A549 (cell line): ENCODE data around the gene PRDM1. TPM values are rescaled to one million over a fixed set of nuclear protein-coding genes. Genes with fewer than 3 reads are reported as not detected.
A peak's percentile ranks its signal among the peaks of the same experiment; 100 is the strongest.

ENCODE experiments used
- ATAC-seq, 2 experiments: fragments of 200-7000 bp in 1 of 2; fragments of >200 bp in 1 of 2; cut with Nextera tagmentation in 1 of 2; cut with Tn5 transposase in 1 of 2; 3 replicates each; pipeline versions ENCODE4 v1.8.0 to v1.9.1; 2018 to 2020; ENCODE audit warnings: mild to moderate bottlenecking in 1 of 2, moderate library complexity in 1 of 2
- CTCF ChIA-PET: fragments of 300-600 bp; sonication (Branson Sonifier 250); formaldehyde crosslinking; extraction: SDS; loops from one replicate; lab custom pipeline; 2021; ENCODE audit warnings: antibody characterized with exemption, inconsistent platforms; lab: Yijun Ruan, JAX
- POLR2A ChIA-PET: fragments of 350-600 bp; formaldehyde crosslinking; extraction: SDS; loops from one replicate; lab custom pipeline; 2021; ENCODE audit warnings: antibody characterized with exemption, inconsistent platforms; lab: Yijun Ruan, JAX
- DNase-seq, 2 experiments: peaks; one replicate each; pipeline versions ENCODE4 v3.0.0 to v3.0.0-alpha.2; 2011 to 2016; ENCODE audit warnings: low read depth in 1 of 2, low spot score in 1 of 2
- FAIRE-seq: peaks from 2 replicates; lab custom pipeline; 2011; peaks lifted over from hg19 to GRCh38; lab: Jason Lieb, UNC
- H3K27ac ChIP-seq, 2 experiments: fragments of >200 bp; sonication (Bioruptor Twin); formaldehyde crosslinking; 3 replicates each; pipeline ENCODE4 v1.5.1; 2016 to 2017
- H3K4me1 ChIP-seq: fragments of >200 bp; sonication (Bioruptor Twin); formaldehyde crosslinking; 3 replicates; pipeline ENCODE4 v1.6.1; 2016
- H3K4me2 ChIP-seq: fragments of >200 bp; sonication (Bioruptor Twin); formaldehyde crosslinking; 3 replicates; pipeline ENCODE4 v1.6.1; 2016
- H3K4me3 ChIP-seq: fragments of >200 bp; sonication (Bioruptor Twin); formaldehyde crosslinking; 3 replicates; pipeline ENCODE4 v1.5.1; 2016
- H3K9me3 ChIP-seq: fragments of >200 bp; sonication (Bioruptor Twin); formaldehyde crosslinking; 3 replicates; pipeline ENCODE4 v1.6.1; 2016
- BCL3 ChIP-seq: fragments of >200 bp; sonication (Bioruptor Twin); formaldehyde crosslinking; IDR thresholded peaks from 3 replicates; pipeline ENCODE4 v1.6.1; 2016
- BHLHE40 ChIP-seq: IDR thresholded peaks from 2 replicates; pipeline ENCODE4 v1.6.1; 2012; ENCODE audit warnings: low read depth, low read length, inconsistent platforms
- CBX2 ChIP-seq: fragments of 200-600 bp; sonication (generic); IDR thresholded peaks from 2 replicates; pipeline ENCODE4 v1.6.1; 2016; ENCODE audit warnings: low read depth, mild to moderate bottlenecking, borderline replicate concordance
- CHD4 ChIP-seq: fragments of 200-600 bp; sonication (generic); IDR thresholded peaks from 2 replicates; pipeline ENCODE4 v1.6.1; 2016; ENCODE audit warnings: antibody characterized with exemption, mild to moderate bottlenecking, borderline replicate concordance
- EHF ChIP-seq: fragments of 250-450 bp; sonication (Bioruptor Pico); IDR thresholded peaks from 2 replicates; pipeline ENCODE4 v1.5.0; 2020; ENCODE audit warnings: mild to moderate bottlenecking
- EHMT2 ChIP-seq: fragments of 200-600 bp; sonication (generic); IDR thresholded peaks from 2 replicates; pipeline ENCODE4 v1.6.1; 2016; ENCODE audit warnings: antibody characterized with exemption, low read depth, mild to moderate bottlenecking, moderate library complexity
- FOSB ChIP-seq: fragments of 250-450 bp; sonication (Bioruptor Pico); IDR thresholded peaks from 2 replicates; pipeline ENCODE4 v1.5.0; 2020; ENCODE audit warnings: mild to moderate bottlenecking, moderate library complexity
- GATA3 ChIP-seq: IDR thresholded peaks from 2 replicates; pipeline ENCODE4 v1.6.1; 2012; ENCODE audit warnings: borderline replicate concordance
- HDAC2 ChIP-seq: fragments of 200-600 bp; sonication (generic); IDR thresholded peaks from 2 replicates; pipeline ENCODE4 v1.6.1; 2016
- HOXA7 ChIP-seq: fragments of 250-450 bp; sonication (Bioruptor Pico); IDR thresholded peaks from 2 replicates; pipeline ENCODE4 v1.5.0; 2020; ENCODE audit warnings: mild to moderate bottlenecking, moderate library complexity
- HOXB5 ChIP-seq: fragments of 250-450 bp; sonication (Bioruptor Pico); IDR thresholded peaks from 2 replicates; pipeline ENCODE4 v1.5.0; 2020; ENCODE audit warnings: mild to moderate bottlenecking, moderate library complexity
- KDM1A ChIP-seq: fragments of 200-600 bp; sonication (generic); IDR thresholded peaks from 2 replicates; pipeline ENCODE4 v1.6.1; 2016; ENCODE audit warnings: low read depth, mild to moderate bottlenecking
- KDM5A ChIP-seq: fragments of 200-600 bp; sonication (generic); IDR thresholded peaks from 2 replicates; pipeline ENCODE4 v1.6.1; 2016; ENCODE audit warnings: antibody characterized with exemption, mild to moderate bottlenecking
- MAX ChIP-seq: IDR thresholded peaks from 2 replicates; pipeline ENCODE4 v1.6.1; 2012
- MAZ ChIP-seq: fragments of 150-350 bp; IDR thresholded peaks from 2 replicates; pipeline ENCODE4 v1.6.1; 2014; ENCODE audit warnings: antibody characterized with exemption, low read depth, low read length, borderline replicate concordance
- MYC ChIP-seq: IDR thresholded peaks from 2 replicates; pipeline ENCODE4 v1.6.1; 2012; ENCODE audit warnings: mild to moderate bottlenecking, inconsistent platforms, low read length, improper control_type of control experiment, borderline replicate concordance
- RARB ChIP-seq: fragments of 250-450 bp; sonication (Bioruptor Pico); IDR thresholded peaks from 2 replicates; pipeline ENCODE4 v1.8.0; 2021; ENCODE audit warnings: mild to moderate bottlenecking, moderate library complexity
- RNF2 ChIP-seq: fragments of 200-600 bp; sonication (generic); IDR thresholded peaks from 2 replicates; pipeline ENCODE4 v1.6.1; 2016; ENCODE audit warnings: low read depth, mild to moderate bottlenecking, antibody characterized with exemption, moderate library complexity, borderline replicate concordance
- TFCP2L1 ChIP-seq: fragments of 250-450 bp; sonication (Bioruptor Pico); IDR thresholded peaks from 2 replicates; pipeline ENCODE4 v1.5.0; 2021; ENCODE audit warnings: mild to moderate bottlenecking
- TP53 ChIP-seq: fragments of 250-450 bp; sonication (Bioruptor Pico); IDR thresholded peaks from 2 replicates; pipeline ENCODE4 v1.5.0; 2021; ENCODE audit warnings: mild to moderate bottlenecking, moderate library complexity
- USF2 ChIP-seq: fragments of 450-650 bp; IDR thresholded peaks from 2 replicates; pipeline ENCODE4 v1.6.1; 2014; ENCODE audit warnings: antibody characterized with exemption
- ZFP36 ChIP-seq: fragments of 450-650 bp; IDR thresholded peaks from 2 replicates; pipeline ENCODE4 v1.6.1; 2014; ENCODE audit warnings: borderline replicate concordance; ENCODE audit not compliant: partially characterized antibody
- WGBS: methylation state at CpG from one replicate; pipeline ENCODE4 v1.1.6; 2017; ENCODE audit errors: missing lambda C conversion rate; 5-methylcytosine and 5-hydroxymethylcytosine counted together
- polyA plus RNA-seq, 4 experiments: library from polyadenylated mRNA; depleted of rRNA in 3 of 4; stranded (reverse); fragments of >200 nt; fragmentation: RNase III in 1 of 4; extraction: RNeasy Plus Mini Kit Qiagen cat#74134 plus additional on column Dnase treatment in 1 of 4; gene quantifications; 2 replicates in 3 of 4; 3 replicates in 1 of 4; pipeline ENCODE4 v1.2.3, GENCODE V29; 2011 to 2017
- TF ChIP-seq, protein P1 (sequence below): fragments of >200 bp; sonication (Bioruptor Twin); formaldehyde crosslinking; IDR thresholded peaks from 2 replicates; pipeline ENCODE4 v1.6.1; 2016
- TF ChIP-seq, protein P2 (sequence below): fragments of >200 bp; sonication (Bioruptor Twin); formaldehyde crosslinking; IDR thresholded peaks from 3 replicates; pipeline ENCODE4 v1.5.1; 2016

The PRDM1 gene
- polyA plus RNA-seq, 2 of the 4 experiments (the other 2 are of a cell fraction): 2.6 to 11.2 TPM

- FAIRE-seq: no peak
- CTCF ChIA-PET: interaction anchor here (0.5 kb wide), 1 partner anchor 65 kb away, joined by 3 read pairs; no protein-coding TSS in a partner anchor
Measured at GRCh38 chr6:106064756-106065155, 21.4 kb upstream of the PRDM1 start.

DNA sequence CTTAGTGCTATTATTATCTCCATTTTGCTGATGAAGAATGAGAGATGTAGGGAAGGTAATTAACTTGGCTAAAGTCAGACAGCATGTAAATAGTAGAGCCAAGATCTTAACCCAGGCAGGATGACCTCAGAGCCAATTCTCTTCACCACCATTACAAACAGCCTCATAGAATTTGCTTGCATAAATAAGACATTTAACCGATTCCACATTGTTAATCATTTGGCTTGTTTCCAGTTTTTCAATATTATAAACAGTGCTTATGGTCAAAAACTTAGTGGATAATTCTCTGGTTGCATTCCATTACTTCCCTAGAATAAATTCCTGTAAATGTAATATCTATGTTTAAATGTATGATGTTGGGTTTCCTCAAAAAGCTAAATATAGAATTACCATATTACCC is 19.1 kb upstream of the PRDM1 start:
- DNase-seq: no peak
- FAIRE-seq: no peak
- WGBS: 65% methylated on average over 1 of the region's 1 CpG
- TF ChIP-seq MYC (no peak), BCL3 (no peak), KDM5A (no peak), USF2 (no peak), MAZ (no peak), HOXB5 (CRISPR knock-in tag) (no peak), HDAC2 (no peak)
- TF ChIP-seq, all 56 proteins: peak for 0
- POLR2A ChIA-PET: no interaction called here
- no peaks in the 10 kb centered on the region for H3K9me3 ChIP-seq
- ATAC-seq: no peak
- no peak overlapping the region for H3K4me2 ChIP-seq
- no peak overlapping the region for H3K4me3 ChIP-seq
- CTCF ChIA-PET: no interaction called here
- H3K27ac ChIP-seq: no peak overlapping the region
- peaks cover 6% of the 10 kb centered on the region; the same call in 2 of the 3 replicates for H3K4me1 ChIP-seq

More at GRCh38 chr6:106064756-106065155, 21.4 kb upstream of the PRDM1 start:
- no peaks in the 10 kb centered on the region for H3K9me3 ChIP-seq
- TF ChIP-seq HDAC2 (no peak), KDM1A (no peak), HOXA7 (no peak), CBX2 (no peak), FOSB (CRISPR knock-in tag) (no peak)
- TF ChIP-seq, protein P1, sequence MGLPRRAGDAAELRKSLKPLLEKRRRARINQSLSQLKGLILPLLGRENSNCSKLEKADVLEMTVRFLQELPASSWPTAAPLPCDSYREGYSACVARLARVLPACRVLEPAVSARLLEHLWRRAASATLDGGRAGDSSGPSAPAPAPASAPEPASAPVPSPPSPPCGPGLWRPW: no peak
- TF ChIP-seq, all 56 proteins: peak for 0
- Histone ChIP-seq H3K27ac (no peak overlapping the region), H3K4me3 (no peak overlapping the region), H3K4me2 (no peak overlapping the region), H3K4me1 (peaks cover 4% of the 10 kb centered on the region; the same call in 2 of the 3 replicates)
- DNase-seq: no peak
- WGBS: 64% methylated on average over 1 of the region's 1 CpG
- ATAC-seq: no peak
- POLR2A ChIA-PET: no interaction called here

DNA sequence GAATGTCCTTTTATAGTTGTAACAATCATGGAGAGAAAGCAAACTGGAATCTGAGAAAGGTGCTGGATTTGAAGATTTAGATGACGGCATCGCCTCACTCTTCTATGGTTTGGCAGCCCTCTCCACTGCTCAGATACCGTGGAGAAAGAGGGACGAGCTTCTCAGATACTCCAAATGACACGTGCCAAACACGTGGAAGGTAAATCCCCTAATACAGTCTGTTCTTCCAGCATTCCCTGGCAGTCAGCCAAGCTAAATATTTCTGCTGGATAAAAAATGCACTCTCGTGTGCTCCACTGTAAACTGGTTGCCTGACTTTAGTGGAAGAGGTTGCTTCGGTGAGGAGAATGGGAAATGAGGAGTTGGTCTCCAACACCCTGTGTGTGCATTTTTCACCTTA is 16.7 kb upstream of the PRDM1 start:
- no peak overlapping the region for H3K4me3 ChIP-seq
- H3K4me1 ChIP-seq: peaks cover 6% of the 10 kb centered on the region; the same call in 2 of the 3 replicates
- CTCF ChIA-PET: no interaction called here
- 0 out of 2 replicates have a peak, but pooled peaks have one; percentile 6 for TF ChIP-seq BHLHE40
- no peak for TF ChIP-seq ZFP36
- TF ChIP-seq MAX: peak; percentile 43; the same call in 1 of the 2 replicates
- no peak for TF ChIP-seq GATA3
- TF ChIP-seq, all 56 proteins: peak for 2
- Histone ChIP-seq H3K4me2 (0 out of 3 replicates have a peak overlapping the region, but pooled peaks have one; percentile 14), H3K27ac (no peak overlapping the region), H3K9me3 (no peaks in the 10 kb centered on the region)
- no peak for FAIRE-seq
- DNase-seq: peak in 1 of 2 experiments; percentile 34
- ATAC-seq: no peak
- WGBS: 35% methylated on average over 8 of the region's 8 CpGs
- POLR2A ChIA-PET: no interaction called here

GRCh38 chr6:106070636-106071035 is 15.5 kb upstream of the PRDM1 start:
- Histone ChIP-seq H3K9me3 (no peaks in the 10 kb centered on the region), H3K27ac (no peak overlapping the region), H3K4me2 (no peak overlapping the region), H3K4me1 (peaks cover 6% of the 10 kb centered on the region; the same call in 2 of the 3 replicates), H3K4me3 (no peak overlapping the region)
- DNase-seq (no peak), FAIRE-seq (no peak), ATAC-seq (no peak)
- WGBS: 91% methylated on average over 1 of the region's 1 CpG
- POLR2A ChIA-PET: no interaction called here
- CTCF ChIA-PET: no interaction called here
- TF ChIP-seq, protein P2, sequence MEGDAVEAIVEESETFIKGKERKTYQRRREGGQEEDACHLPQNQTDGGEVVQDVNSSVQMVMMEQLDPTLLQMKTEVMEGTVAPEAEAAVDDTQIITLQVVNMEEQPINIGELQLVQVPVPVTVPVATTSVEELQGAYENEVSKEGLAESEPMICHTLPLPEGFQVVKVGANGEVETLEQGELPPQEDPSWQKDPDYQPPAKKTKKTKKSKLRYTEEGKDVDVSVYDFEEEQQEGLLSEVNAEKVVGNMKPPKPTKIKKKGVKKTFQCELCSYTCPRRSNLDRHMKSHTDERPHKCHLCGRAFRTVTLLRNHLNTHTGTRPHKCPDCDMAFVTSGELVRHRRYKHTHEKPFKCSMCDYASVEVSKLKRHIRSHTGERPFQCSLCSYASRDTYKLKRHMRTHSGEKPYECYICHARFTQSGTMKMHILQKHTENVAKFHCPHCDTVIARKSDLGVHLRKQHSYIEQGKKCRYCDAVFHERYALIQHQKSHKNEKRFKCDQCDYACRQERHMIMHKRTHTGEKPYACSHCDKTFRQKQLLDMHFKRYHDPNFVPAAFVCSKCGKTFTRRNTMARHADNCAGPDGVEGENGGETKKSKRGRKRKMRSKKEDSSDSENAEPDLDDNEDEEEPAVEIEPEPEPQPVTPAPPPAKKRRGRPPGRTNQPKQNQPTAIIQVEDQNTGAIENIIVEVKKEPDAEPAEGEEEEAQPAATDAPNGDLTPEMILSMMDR: no peak
- TF ChIP-seq MAZ (no peak), ZFP36 (no peak), CHD4 (no peak), EHMT2 (no peak), TP53 (CRISPR knock-in tag) (no peak), TFCP2L1 (CRISPR knock-in tag) (no peak), RNF2 (no peak), MYC (no peak), MAX (no peak), BHLHE40 (no peak), RARB (CRISPR knock-in tag) (no peak), EHF (CRISPR knock-in tag) (no peak)
